DMS79 (cell line): ENCODE results near the gene SMOC2.

Source experiments
- DNase-seq: peaks from one replicate; lab custom pipeline; 2025; lab: John Stamatoyannopoulos, UW

SMOC2 gene

GRCh38 chr6:168574075-168574698 is 133.2 kb downstream of the SMOC2 start:
- DNase-seq, result no peak

GRCh38 chr6:168574699-168575195 is 133.8 kb downstream of the SMOC2 start:
- no peak for DNase-seq

- no peak for DNase-seq
Observed at GRCh38 chr6:168575346-168576098, 134.5 kb downstream of the SMOC2 start.

- no peak for DNase-seq
Observed at GRCh38 chr6:168576388-168576787, 135.4 kb downstream of the SMOC2 start.

- no peak for DNase-seq
Observed at GRCh38 chr6:168577496-168577895, 136.5 kb downstream of the SMOC2 start.

- no peak for DNase-seq
Observed at GRCh38 chr6:168578036-168578435, 137.1 kb downstream of the SMOC2 start.

GRCh38 chr6:168581236-168581635 is 140.3 kb downstream of the SMOC2 start:
- no peak for DNase-seq

GRCh38 chr6:168581706-168582105 is 140.7 kb downstream of the SMOC2 start:
- DNase-seq, result no peak

GRCh38 chr6:168582571-168582981 is 141.6 kb downstream of the SMOC2 start:
- DNase-seq, result no peak

GRCh38 chr6:168583126-168583525 is 142.1 kb downstream of the SMOC2 start:
- no peak for DNase-seq

- DNase-seq, result peak; percentile 59
Observed at GRCh38 chr6:168583821-168584220, 142.8 kb downstream of the SMOC2 start.

GRCh38 chr6:168584249-168584648 is 143.3 kb downstream of the SMOC2 start:
- DNase-seq, result peak; percentile 88

- DNase-seq, result no peak
Observed at GRCh38 chr6:168584671-168585070, 143.7 kb downstream of the SMOC2 start.

GRCh38 chr6:168585441-168585840 is 144.5 kb downstream of the SMOC2 start:
- no peak for DNase-seq

GRCh38 chr6:168589275-168589674 is 148.3 kb downstream of the SMOC2 start:
- no peak for DNase-seq

GRCh38 chr6:168590406-168590805 is 149.4 kb downstream of the SMOC2 start:
- no peak for DNase-seq

- no peak for DNase-seq
Observed at GRCh38 chr6:168596344-168596743, 155.4 kb downstream of the SMOC2 start.

GRCh38 chr6:168597471-168597875 is 156.5 kb downstream of the SMOC2 start:
- no peak for DNase-seq

GRCh38 chr6:168598251-168599117 is 157.5 kb downstream of the SMOC2 start:
- DNase-seq, result no peak

- no peak for DNase-seq
Observed at GRCh38 chr6:168599118-168599494, 158.1 kb downstream of the SMOC2 start.

- no peak for DNase-seq
Observed at GRCh38 chr6:168599769-168600330, 158.9 kb downstream of the SMOC2 start.

GRCh38 chr6:168600381-168600780 is 159.4 kb downstream of the SMOC2 start:
- DNase-seq, result no peak
